ENCODE data around the gene PLEKHH1. TPM values are rescaled to one million over a fixed set of nuclear protein-coding genes. Genes with fewer than 3 reads are reported as not detected.

The PLEKHH1 gene
- total RNA-seq, 1 donor, result 0.45 TPM

- TF ChIP-seq CTCF (IDR thresholded peaks at IDR 0.05; ENCODE audit: insufficient read depth, low read length), result no peak
- no peak overlapping the region for H3K4me3 ChIP-seq (ENCODE audit: low read depth, low read length)
- no peak for DNase-seq (ENCODE audit: low read depth)
Observed at GRCh38 chr14:67567654-67568053, 34.6 kb downstream of the PLEKHH1 start.

- no peak for DNase-seq (ENCODE audit: low read depth)
- TF ChIP-seq CTCF (IDR thresholded peaks at IDR 0.05; ENCODE audit: insufficient read depth, low read length), result no peak
- no peak overlapping the region for H3K4me3 ChIP-seq (ENCODE audit: low read depth, low read length)
Observed at GRCh38 chr14:67569011-67569650, 36.0 kb downstream of the PLEKHH1 start.

- no peak for TF ChIP-seq CTCF (IDR thresholded peaks at IDR 0.05; ENCODE audit: insufficient read depth, low read length)
- no peak overlapping the region for H3K4me3 ChIP-seq (ENCODE audit: low read depth, low read length)
- no peak for DNase-seq (ENCODE audit: low read depth)
Observed at GRCh38 chr14:67569651-67570290, 36.7 kb downstream of the PLEKHH1 start.

- H3K4me3 ChIP-seq (ENCODE audit: low read depth, low read length), result no peak overlapping the region
- DNase-seq (ENCODE audit: low read depth), result no peak
- TF ChIP-seq CTCF (IDR thresholded peaks at IDR 0.05; ENCODE audit: insufficient read depth, low read length), result no peak
Observed at GRCh38 chr14:67570453-67570852, 37.4 kb downstream of the PLEKHH1 start.

GRCh38 chr14:67571275-67571990 is 38.3 kb downstream of the PLEKHH1 start:
- DNase-seq (ENCODE audit: low read depth), result peak; percentile 65
- TF ChIP-seq CTCF (IDR thresholded peaks at IDR 0.05; ENCODE audit: insufficient read depth, low read length), result peak; percentile 95
- H3K4me3 ChIP-seq (ENCODE audit: low read depth, low read length), result no peak overlapping the region

- DNase-seq (ENCODE audit: low read depth), result no peak
- H3K4me3 ChIP-seq (ENCODE audit: low read depth, low read length), result no peak overlapping the region
- no peak for TF ChIP-seq CTCF (IDR thresholded peaks at IDR 0.05; ENCODE audit: insufficient read depth, low read length)
Observed at GRCh38 chr14:67571991-67572323, 38.9 kb downstream of the PLEKHH1 start.
